ENCODE data around the gene CEP85L. TPM values are rescaled to one million over a fixed set of nuclear protein-coding genes. Genes with fewer than 3 reads are reported as not detected.

CEP85L gene
- total and polyA plus RNA-seq, 10 of the 15 experiments (the other 5 are each of a cell fraction or from before 2014, with no cell fraction given), result 1.8 to 10.9 (median 7.1) TPM

DNA sequence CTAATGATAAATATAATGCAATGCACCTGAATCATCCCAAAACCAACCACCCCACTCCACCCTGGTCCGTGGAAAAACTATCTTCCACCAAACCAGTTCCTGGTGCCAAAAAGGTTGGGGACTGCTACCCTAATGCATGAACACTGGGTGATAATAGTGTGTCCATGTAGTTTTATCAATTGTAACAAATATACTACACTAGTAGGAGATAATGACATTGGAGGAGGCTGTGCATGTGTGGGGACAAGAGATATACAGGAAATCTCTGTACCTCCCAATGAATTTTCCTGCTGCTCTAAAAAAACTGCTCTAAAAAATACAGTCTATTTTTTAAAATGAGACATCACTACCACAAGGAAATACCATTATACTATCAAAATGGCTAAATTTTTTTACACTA, 20.5 kb downstream of the CEP85L start:
- H4K20me1 ChIP-seq (ENCODE audit: control insufficient read depth, insufficient read depth), result no peaks in the 10 kb centered on the region
- ChIA-PET SMC1A (ENCODE audit: uncharacterized antibody, unreplicated experiment) (no interaction called here), CTCF (no interaction called here), POLR2A (no interaction called here), RAD21 (ENCODE audit: unreplicated experiment) (no interaction called here)
- H3K9me3 ChIP-seq (replicated peaks; ENCODE audit: control insufficient read depth, insufficient read depth, low read length), result no peaks in the 10 kb centered on the region; the same call in 1 of the 3 replicates
- H3K9ac ChIP-seq (ENCODE audit: control insufficient read depth, insufficient read depth, low read length), result no peak overlapping the region
- H3K79me2 ChIP-seq (ENCODE audit: control insufficient read depth, insufficient read depth, low read length), result peaks cover 2% of the 10 kb centered on the region; the same call in 1 of the 2 replicates
- FAIRE-seq (no peak), DNase-seq (ENCODE audit: low read depth, low spot score) (no peak), ATAC-seq (no peak)
- H3K27ac ChIP-seq (ENCODE audit: control insufficient read depth, insufficient read depth), result no peak overlapping the region
- H3K4me2 ChIP-seq (ENCODE audit: control insufficient read depth, insufficient read depth), result no peak overlapping the region
- H3K36me3 ChIP-seq (ENCODE audit: control insufficient read depth in 2 of 2, insufficient read depth in 2 of 2, low read length in 1 of 2), result no peaks in the 10 kb centered on the region; a peak in 1 of 4 replicates
- H3K4me1 ChIP-seq (ENCODE audit: control insufficient read depth, insufficient read depth, low read length), result no peaks in the 10 kb centered on the region
- TF ChIP-seq SMARCA5 (IDR thresholded peaks at IDR 0.05), result no peak
- no peak overlapping the region for H2AFZ ChIP-seq (ENCODE audit: control insufficient read depth, low read depth, low read length)
- intact Hi-C loops (cut with micrococcal nuclease; ENCODE audit: unreplicated experiment) (no loop called here), in situ Hi-C loops (cut with MboI) (no loop called here)
- no peaks in the 10 kb centered on the region for H3K27me3 ChIP-seq (replicated peaks in 1 of 2; ENCODE audit: control insufficient read depth in 2 of 2, insufficient read depth in 2 of 2, low read length in 1 of 2)
- 100% methylated on average over 1 of the region's 1 CpG for WGBS (ENCODE audit: insufficient coverage, insufficient replicate concordance, low lambda C conversion rate, missing lambda C conversion rate)
- BruUV-seq (replicated peaks), result no TSS peak
- H3K4me3 ChIP-seq, result no peak overlapping the region

DNA sequence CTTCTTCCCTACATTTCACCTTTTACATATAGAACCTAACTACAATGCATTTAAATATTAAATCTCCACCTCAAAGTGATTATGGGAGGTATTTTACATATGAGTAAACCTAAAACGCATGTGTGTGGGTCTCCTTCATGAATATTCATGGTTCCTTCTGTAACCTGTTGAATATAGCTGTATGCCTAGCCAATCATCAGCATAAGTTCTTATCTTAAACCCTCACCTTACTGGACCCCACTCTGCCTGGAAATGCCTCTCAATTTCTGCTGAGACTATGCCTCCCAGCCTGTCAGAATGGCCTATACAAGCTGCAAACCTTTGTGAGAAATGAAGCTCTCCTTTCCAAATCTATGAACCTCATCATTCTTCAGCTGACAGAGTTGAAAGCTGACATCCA, 21.3 kb downstream of the CEP85L start:
- no peak for FAIRE-seq
- ChIA-PET CTCF (interaction anchor here (0.7 to 1.3 kb wide), 2 partner anchors 65 to 267 kb away, joined by 3 read pairs; no protein-coding TSS in a partner anchor), SMC1A (ENCODE audit: uncharacterized antibody, unreplicated experiment) (interaction anchor here (0.9 kb wide), 1 partner anchor 171 kb away, joined by 3 read pairs; no protein-coding TSS in a partner anchor), POLR2A (no interaction called here), RAD21 (ENCODE audit: unreplicated experiment) (no interaction called here)
- no peaks in the 10 kb centered on the region for H4K20me1 ChIP-seq (ENCODE audit: control insufficient read depth, insufficient read depth)
- no peak for ATAC-seq
- no peak for DNase-seq (ENCODE audit: low read depth, low spot score)
- no peaks in the 10 kb centered on the region for H3K4me1 ChIP-seq (ENCODE audit: control insufficient read depth, insufficient read depth, low read length)
- no peak overlapping the region for H3K4me3 ChIP-seq
- H3K9me3 ChIP-seq (replicated peaks; ENCODE audit: control insufficient read depth, insufficient read depth, low read length), result no peaks in the 10 kb centered on the region; the same call in 1 of the 3 replicates
- H3K27me3 ChIP-seq (replicated peaks in 1 of 2; ENCODE audit: control insufficient read depth in 2 of 2, insufficient read depth in 2 of 2, low read length in 1 of 2), result no peaks in the 10 kb centered on the region
- H3K9ac ChIP-seq (ENCODE audit: control insufficient read depth, insufficient read depth, low read length), result no peak overlapping the region
- intact Hi-C loops (cut with micrococcal nuclease; ENCODE audit: unreplicated experiment) (no loop called here), in situ Hi-C loops (cut with MboI) (no loop called here)
- WGBS (ENCODE audit: insufficient coverage, insufficient replicate concordance, low lambda C conversion rate, missing lambda C conversion rate), result 0% methylated on average over 1 of the region's 1 CpG
- H3K36me3 ChIP-seq (ENCODE audit: control insufficient read depth in 2 of 2, insufficient read depth in 2 of 2, low read length in 1 of 2), result peaks cover 0 to 1% of the 10 kb centered on the region in 2 experiments; a peak in 2 of 4 replicates
- no peak overlapping the region for H3K4me2 ChIP-seq (ENCODE audit: control insufficient read depth, insufficient read depth)
- no peak overlapping the region for H2AFZ ChIP-seq (ENCODE audit: control insufficient read depth, low read depth, low read length)
- no peak overlapping the region for H3K27ac ChIP-seq (ENCODE audit: control insufficient read depth, insufficient read depth)
- BruUV-seq (replicated peaks), result no TSS peak
- H3K79me2 ChIP-seq (ENCODE audit: control insufficient read depth, insufficient read depth, low read length), result peaks cover 2% of the 10 kb centered on the region; the same call in 1 of the 2 replicates
- TF ChIP-seq MEF2B (IDR thresholded peaks at IDR 0.05; ENCODE audit: partially characterized antibody, poor library complexity, severe bottlenecking) (no peak), YBX1 (IDR thresholded peaks at IDR 0.05) (no peak), E2F8 (IDR thresholded peaks at IDR 0.05; ENCODE audit: low read depth, partially characterized antibody) (no peak), ZNF217 (IDR thresholded peaks at IDR 0.05) (no peak), IRF4 (IDR thresholded peaks at IDR 0.05; ENCODE audit: low read depth, low read length) (no peak), FOXM1 (IDR thresholded peaks at IDR 0.05; ENCODE audit: low read depth, low read length) (no peak), STAT1 (conservative IDR thresholded peaks at IDR 0.05) (no peak), ATF3 (IDR thresholded peaks at IDR 0.05; ENCODE audit: borderline replicate concordance, extremely low read depth, low read depth, low read length) (no peak), NR2C1 (IDR thresholded peaks at IDR 0.05) (no peak), FOXK2 (IDR thresholded peaks at IDR 0.05) (no peak)
- TF ChIP-seq, protein P1, sequence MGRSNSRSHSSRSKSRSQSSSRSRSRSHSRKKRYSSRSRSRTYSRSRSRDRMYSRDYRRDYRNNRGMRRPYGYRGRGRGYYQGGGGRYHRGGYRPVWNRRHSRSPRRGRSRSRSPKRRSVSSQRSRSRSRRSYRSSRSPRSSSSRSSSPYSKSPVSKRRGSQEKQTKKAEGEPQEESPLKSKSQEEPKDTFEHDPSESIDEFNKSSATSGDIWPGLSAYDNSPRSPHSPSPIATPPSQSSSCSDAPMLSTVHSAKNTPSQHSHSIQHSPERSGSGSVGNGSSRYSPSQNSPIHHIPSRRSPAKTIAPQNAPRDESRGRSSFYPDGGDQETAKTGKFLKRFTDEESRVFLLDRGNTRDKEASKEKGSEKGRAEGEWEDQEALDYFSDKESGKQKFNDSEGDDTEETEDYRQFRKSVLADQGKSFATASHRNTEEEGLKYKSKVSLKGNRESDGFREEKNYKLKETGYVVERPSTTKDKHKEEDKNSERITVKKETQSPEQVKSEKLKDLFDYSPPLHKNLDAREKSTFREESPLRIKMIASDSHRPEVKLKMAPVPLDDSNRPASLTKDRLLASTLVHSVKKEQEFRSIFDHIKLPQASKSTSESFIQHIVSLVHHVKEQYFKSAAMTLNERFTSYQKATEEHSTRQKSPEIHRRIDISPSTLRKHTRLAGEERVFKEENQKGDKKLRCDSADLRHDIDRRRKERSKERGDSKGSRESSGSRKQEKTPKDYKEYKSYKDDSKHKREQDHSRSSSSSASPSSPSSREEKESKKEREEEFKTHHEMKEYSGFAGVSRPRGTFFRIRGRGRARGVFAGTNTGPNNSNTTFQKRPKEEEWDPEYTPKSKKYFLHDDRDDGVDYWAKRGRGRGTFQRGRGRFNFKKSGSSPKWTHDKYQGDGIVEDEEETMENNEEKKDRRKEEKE (IDR thresholded peaks at IDR 0.05), result no peak

All from GM12878 (cell line).